ENCODE results near the gene CRAT.
"Not testable (repeated sequence)": the region's sequence is repeated elsewhere in the genome, so short reads cannot be mapped to it uniquely, and the experiment has no call there.

CRAT gene

DNA sequence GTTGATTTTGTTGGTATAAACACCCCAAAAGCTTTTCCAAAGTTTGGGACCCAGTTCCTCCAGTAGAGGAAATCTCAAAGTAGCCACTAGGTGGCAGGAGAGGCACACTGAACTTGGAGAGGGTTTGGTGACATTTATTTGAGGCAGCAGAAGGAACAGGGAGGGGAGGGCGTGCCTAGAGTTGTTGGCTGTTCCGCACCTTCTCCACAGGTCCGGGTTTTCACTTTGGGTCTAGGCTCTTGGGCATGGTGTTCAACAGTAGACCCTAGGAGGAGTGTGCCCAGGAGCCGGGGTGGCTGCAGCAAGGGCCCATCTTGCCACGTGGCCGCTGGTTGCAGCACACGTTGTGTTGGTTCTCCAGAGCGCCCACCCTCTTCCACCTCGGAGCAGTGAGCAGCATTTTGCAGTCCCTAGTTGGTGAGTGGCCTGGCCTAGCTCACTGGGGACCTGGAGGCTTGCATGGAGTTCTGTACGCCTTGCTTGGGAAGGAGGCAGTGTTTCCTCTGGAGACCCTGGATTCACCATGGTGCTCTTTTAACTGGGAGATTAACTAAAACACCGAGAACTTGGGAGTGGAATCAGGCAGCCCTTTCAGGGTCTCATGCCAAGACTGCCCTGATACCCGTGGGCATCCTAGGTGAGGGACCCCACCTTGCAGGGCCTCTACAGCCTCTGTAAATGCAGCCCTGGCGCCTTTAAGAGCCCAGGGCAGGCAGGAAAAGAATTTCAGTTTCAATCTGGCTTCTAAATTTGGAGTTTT, 28.8 kb upstream of the CRAT start:
- in situ Hi-C loops (cut with MboI; ENCODE audit: low sequenced_read_pairs), result loop anchor here (5.0 to 25.0 kb wide), 2 partner anchors 473 to 648 kb away; no protein-coding TSS in a partner anchor

GRCh38 chr9:129138476-129139232, 28.1 kb upstream of the CRAT start:
- in situ Hi-C loops (cut with MboI; ENCODE audit: low sequenced_read_pairs), result loop anchor here (5.0 to 25.0 kb wide), 2 partner anchors 474 to 649 kb away; no protein-coding TSS in a partner anchor

DNA sequence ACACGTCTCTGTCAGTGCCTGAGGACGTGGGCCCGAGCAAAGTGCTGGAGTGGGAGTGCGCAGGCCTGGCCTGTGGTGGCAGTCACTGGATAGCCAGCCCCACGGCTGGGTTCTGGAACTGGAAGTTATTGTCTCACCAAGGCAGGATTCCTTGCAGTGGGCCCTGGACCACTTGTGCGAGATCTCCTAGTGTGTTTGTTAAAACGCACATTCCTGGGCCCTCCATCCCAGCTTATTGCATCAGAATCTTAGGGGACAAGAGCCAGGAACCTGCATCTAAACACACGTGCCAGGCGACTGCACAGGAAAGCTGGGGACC, 27.5 kb upstream of the CRAT start:
- in situ Hi-C loops (cut with MboI; ENCODE audit: low sequenced_read_pairs), result loop anchor here (5.0 to 25.0 kb wide), 2 partner anchors 474 to 649 kb away; no protein-coding TSS in a partner anchor

GRCh38 chr9:129137292-129138143, 26.9 kb upstream of the CRAT start:
- in situ Hi-C loops (cut with MboI; ENCODE audit: low sequenced_read_pairs), result loop anchor here (5.0 to 25.0 kb wide), 2 partner anchors 475 to 650 kb away; no protein-coding TSS in a partner anchor

- in situ Hi-C loops (cut with MboI; ENCODE audit: low sequenced_read_pairs), result loop anchor here (5.0 to 25.0 kb wide), 2 partner anchors 476 to 651 kb away; no protein-coding TSS in a partner anchor
These were observed 25.9 kb upstream of the CRAT start for GRCh38 chr9:129136446-129137035.

- in situ Hi-C loops (cut with MboI; ENCODE audit: low sequenced_read_pairs), result loop anchor here (5.0 to 25.0 kb wide), 2 partner anchors 477 to 652 kb away; no protein-coding TSS in a partner anchor
These were observed 24.9 kb upstream of the CRAT start for GRCh38 chr9:129135476-129135875.

- in situ Hi-C loops (cut with MboI; ENCODE audit: low sequenced_read_pairs), result loop anchor here (25.0 kb wide), 1 partner anchor 654 kb away; no protein-coding TSS in a partner anchor
These were observed 22.5 kb upstream of the CRAT start for GRCh38 chr9:129133082-129133481.

- in situ Hi-C loops (cut with MboI; ENCODE audit: low sequenced_read_pairs), result loop anchor here (25.0 kb wide), 1 partner anchor 656 kb away; no protein-coding TSS in a partner anchor
These were observed 20.9 kb upstream of the CRAT start for GRCh38 chr9:129131300-129132145.

GRCh38 chr9:129130791-129131190, 20.2 kb upstream of the CRAT start:
- in situ Hi-C loops (cut with MboI; ENCODE audit: low sequenced_read_pairs), result loop anchor here (25.0 kb wide), 1 partner anchor 657 kb away; no protein-coding TSS in a partner anchor

GRCh38 chr9:129130271-129130670, 19.7 kb upstream of the CRAT start:
- in situ Hi-C loops (cut with MboI; ENCODE audit: low sequenced_read_pairs), result loop anchor here (25.0 kb wide), 1 partner anchor 657 kb away; no protein-coding TSS in a partner anchor

GRCh38 chr9:129128689-129129088, 18.1 kb upstream of the CRAT start:
- in situ Hi-C loops (cut with MboI; ENCODE audit: low sequenced_read_pairs), result loop anchor here (25.0 kb wide), 1 partner anchor 659 kb away; no protein-coding TSS in a partner anchor

- in situ Hi-C loops (cut with MboI; ENCODE audit: low sequenced_read_pairs), result loop anchor here (25.0 kb wide), 1 partner anchor 660 kb away; no protein-coding TSS in a partner anchor
These were observed 16.4 kb upstream of the CRAT start for GRCh38 chr9:129126749-129127618.

DNA sequence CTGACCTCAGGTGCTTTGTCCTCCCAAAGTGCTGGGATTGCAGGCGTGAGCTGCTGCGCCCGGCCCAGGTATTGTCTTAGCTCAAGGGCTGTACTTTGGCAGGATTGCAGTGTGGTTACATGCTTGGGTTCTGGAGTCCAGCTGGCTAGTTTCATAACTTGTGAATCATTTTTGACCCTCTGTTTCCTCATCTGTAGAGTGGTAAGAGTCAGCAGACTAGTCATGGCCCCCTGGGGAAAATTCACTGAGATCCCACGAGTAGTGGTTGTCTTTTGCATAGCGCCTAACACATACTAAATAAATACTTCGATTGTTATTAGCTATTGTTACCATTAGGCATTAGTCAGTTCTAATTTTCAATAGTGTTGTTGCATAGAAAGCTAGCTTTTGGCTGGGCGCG, 14.9 kb upstream of the CRAT start:
- in situ Hi-C loops (cut with MboI; ENCODE audit: low sequenced_read_pairs), result loop anchor here (25.0 kb wide), 1 partner anchor 662 kb away; no protein-coding TSS in a partner anchor

GRCh38 chr9:129124506-129125069, 14.0 kb upstream of the CRAT start:
- in situ Hi-C loops (cut with MboI; ENCODE audit: low sequenced_read_pairs), result loop anchor here (25.0 kb wide), 1 partner anchor 663 kb away; no protein-coding TSS in a partner anchor

- in situ Hi-C loops (cut with MboI; ENCODE audit: low sequenced_read_pairs), result not testable (repeated sequence)
These were observed 12.4 kb upstream of the CRAT start for GRCh38 chr9:129122976-129123375.

DNA sequence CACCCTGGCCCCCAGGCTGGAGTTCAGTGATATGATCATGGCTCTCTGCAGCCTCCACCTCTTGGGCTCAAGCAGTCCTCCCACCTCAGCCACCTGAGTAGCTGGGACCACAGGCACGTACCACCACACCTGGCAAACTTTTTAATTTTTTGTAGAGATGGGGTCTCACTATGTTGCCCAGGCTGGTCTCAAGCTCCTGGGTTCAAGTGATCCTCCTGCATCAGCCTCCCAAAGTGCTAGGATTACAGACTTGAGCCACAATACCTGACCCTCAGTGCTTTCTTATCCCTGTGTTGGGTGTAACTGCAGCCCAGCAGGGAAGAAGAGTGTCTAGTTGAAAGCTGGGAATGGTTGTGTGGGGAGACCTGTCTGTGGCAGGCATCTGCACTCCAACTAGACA, 11.5 kb upstream of the CRAT start:
- in situ Hi-C loops (cut with MboI; ENCODE audit: low sequenced_read_pairs), result no loop called here

DNA sequence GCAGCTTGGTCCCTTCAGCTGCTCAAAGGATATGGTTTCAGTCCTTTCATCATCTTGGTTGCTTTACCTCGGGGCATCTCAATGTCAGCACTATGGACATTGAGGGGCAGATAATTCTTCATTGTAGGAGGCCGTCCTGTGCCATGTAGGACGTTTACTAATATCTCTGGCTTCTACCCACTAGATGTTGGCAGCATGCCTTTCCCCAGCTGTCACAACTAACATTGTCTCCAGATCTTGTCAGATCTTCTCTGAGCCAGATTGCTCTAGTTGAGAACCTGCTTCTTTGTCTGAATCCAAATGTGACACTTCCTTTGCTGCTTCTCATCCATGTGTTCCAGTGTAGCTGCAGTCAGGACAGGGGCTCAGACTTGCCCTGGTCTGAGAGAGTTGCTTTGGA, 10.9 kb upstream of the CRAT start:
- in situ Hi-C loops (cut with MboI; ENCODE audit: low sequenced_read_pairs), result no loop called here

DNA sequence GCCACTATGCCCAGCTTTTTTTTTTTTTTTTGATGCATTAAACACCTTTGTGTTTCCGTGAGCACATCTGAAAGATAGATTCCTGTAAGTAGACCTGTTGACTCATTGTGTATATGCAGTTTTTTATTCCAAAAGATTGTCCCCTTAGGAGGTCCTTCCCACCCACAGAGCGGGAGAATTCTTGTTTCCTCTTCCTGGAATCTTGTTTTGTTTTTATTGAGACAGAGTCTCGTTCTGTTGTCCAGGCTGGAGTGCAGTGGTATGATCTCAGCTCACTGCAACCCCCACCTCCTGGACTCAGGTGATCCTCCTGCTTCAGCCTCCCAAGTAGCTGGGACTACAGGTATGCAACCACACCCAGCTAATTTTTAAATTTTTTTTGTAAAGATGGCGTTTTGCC, 8.2 kb upstream of the CRAT start:
- in situ Hi-C loops (cut with MboI; ENCODE audit: low sequenced_read_pairs), result no loop called here

All from HL-60/S4 treated with phorbol 12-myristate 13-acetate at 8.2 ng/mL for 4 days and 3 days (cell line).